ENCODE data around the gene PROSER1. TPM values are rescaled to one million over a fixed set of nuclear protein-coding genes. Genes with fewer than 3 reads are reported as not detected.

Gene PROSER1
- 11.5 to 14.2 TPM (median 12.7 TPM) in 5 replicates for total RNA-seq (2022; extraction: Qiagen RNA extraction; ENCODE audit: low read depth)

GRCh38 chr13:39037880-39038568 is at the start of gene PROSER1, which contains the start of gene NHLRC3:
TSS of gene PROSER1 (minus strand) at chr13:39038089. CDS start at chr13:39037242, 847 bp downstream.
TSS of gene NHLRC3 (plus strand) at chr13:39038456. CDS start at chr13:39038640, 184 bp downstream.

DNA sequence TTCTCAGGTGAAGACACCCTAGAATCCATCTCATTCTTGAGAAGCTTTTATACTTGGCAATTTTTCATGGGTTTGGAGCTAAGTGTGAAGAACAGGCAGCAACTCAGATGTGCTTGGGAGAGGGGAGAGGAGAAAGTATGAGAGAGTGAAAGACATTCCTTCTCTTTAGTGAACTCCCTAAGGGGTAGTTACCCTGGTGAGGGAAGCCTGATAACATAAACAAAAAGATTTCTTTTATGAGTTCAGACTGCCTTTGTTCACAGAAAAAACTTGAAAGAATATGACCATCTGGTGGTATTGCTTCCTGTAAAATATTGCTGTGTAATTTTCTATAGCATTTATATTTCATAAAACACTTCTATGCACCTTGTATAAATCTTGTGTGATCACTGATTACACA is 47.2 kb downstream of the PROSER1 start, which contains the start of gene STOML3:
TSS of gene STOML3 (minus strand) at position 139 of the 400 bp plus-strand sequence. CDS start at position 29, 110 bp downstream.

Other genes with a start within 250 kb of the PROSER1 start
- gene STOML3, start 47.3 kb downstream of the PROSER1 start, total RNA-seq (2022; extraction: Qiagen RNA extraction; ENCODE audit: low read depth), result not detected in 5 replicates
- 5.2 to 5.9 TPM (median 5.6 TPM) in 5 replicates for gene NHLRC3, start 367 bp upstream of the PROSER1 start, total RNA-seq (2022; extraction: Qiagen RNA extraction; ENCODE audit: low read depth)